Measurements from ENCODE around the gene ADIPOR2.

Gene ADIPOR2

DNA sequence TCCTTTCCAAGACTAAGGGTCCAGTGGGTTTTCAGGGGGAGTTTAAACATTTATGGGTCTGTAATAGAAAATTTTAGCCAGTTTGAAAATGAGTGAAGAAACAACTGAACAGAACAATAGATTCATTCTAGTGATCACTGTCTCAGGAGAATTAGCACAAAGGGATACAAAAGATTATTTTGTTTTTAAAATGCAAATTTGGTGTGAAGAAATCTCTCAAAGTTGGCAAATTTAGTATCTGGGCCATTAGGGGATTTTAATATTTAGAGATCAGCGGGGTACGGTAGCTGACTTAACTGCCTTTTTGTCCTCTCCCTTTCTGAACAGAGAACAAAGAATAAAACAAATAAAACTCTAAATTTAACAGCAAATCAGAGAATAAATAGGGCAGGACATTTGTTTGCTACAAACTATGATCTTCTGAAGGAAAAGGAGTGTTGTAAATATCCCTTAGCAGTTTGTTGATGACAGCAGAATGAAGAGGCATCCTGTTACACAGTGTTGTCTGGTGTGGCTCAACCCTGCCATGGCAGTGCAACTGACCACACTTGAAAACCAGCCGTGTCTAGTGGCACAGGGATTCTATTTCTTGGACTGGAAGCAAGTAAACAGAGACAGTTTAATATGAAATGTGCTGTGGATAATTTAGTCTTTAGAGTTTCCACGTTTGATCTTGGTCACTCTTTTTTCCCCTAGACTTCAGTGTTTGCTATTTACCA lies 83.2 kb downstream of the ADIPOR2 start:
- no peak for DNase-seq (ENCODE audit: low read depth, low spot score)

DNA sequence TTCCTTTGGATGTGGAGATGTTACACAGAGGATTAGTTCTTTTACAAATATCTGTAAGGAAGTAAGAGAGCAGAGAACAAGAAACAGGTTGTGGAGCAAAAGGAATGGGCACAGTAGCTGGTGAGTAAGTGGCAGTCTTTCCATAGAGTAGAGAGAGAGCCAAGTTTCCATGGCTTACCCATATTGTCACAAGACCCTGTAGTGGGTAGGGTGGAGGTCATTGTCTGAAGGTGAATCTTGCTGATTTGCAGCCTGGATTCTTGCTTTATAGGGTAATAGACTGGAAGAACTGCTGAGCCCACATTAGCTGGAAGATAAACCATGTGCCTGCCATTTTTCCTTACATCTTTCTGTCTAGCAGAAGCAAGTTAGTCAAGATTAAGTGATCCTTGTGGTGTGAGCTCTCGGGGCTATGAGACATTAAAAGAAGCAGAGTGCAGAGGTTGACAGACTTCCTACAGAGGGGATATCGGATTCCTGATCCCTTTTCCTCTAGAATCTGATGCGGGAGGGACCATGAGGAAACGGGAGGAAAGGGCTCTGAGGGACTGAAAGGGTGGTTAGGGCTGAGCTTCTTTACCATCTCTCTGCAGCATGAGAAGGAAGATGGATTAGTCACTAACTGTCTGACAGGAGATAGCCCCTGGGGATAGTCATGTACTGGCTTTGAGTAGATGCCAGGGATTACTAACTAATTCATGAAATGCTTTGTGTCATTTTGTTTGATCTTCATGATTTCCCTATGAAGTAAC lies 85.5 kb downstream of the ADIPOR2 start:
- DNase-seq (ENCODE audit: low read depth, low spot score), result peak; percentile 48

DNA sequence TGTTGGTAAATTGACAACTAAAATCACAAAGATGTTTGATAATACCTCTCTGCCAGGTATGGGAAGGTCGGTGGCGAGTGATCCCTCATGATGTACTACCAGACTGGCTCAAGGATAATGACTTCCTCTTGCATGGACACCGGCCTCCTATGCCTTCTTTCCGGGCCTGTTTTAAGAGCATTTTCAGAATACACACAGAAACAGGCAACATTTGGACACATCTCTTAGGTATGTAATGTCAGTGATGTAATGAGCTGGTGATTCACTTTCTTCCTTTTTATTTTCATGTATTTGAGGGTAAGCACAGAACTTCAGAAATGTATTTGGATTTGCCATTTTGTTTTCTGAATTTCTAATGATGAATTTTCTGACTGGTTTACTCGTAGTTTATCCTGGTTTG lies 86.9 kb downstream of the ADIPOR2 start:
- DNase-seq (ENCODE audit: low read depth, low spot score), result peak; percentile 52

DNA sequence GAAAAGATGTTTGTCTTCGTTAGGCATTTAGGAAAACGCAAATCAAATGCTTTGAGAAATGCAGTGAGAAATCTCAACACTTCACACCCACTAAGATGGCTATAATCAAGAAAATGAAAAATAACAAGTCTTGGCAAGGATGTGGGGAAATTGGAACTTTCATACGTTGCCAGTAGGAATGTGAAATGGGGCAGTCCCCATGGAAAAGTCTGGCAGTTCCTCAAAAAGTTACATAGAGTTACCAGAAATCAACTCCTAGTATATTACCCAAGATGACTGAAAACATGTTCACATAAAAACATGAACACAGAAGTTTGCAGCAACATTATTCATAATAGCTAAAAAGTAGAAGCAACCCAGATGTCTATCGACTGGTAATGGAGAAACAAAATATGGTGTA lies 88.0 kb downstream of the ADIPOR2 start:
- DNase-seq (ENCODE audit: low read depth, low spot score), result no peak

DNA sequence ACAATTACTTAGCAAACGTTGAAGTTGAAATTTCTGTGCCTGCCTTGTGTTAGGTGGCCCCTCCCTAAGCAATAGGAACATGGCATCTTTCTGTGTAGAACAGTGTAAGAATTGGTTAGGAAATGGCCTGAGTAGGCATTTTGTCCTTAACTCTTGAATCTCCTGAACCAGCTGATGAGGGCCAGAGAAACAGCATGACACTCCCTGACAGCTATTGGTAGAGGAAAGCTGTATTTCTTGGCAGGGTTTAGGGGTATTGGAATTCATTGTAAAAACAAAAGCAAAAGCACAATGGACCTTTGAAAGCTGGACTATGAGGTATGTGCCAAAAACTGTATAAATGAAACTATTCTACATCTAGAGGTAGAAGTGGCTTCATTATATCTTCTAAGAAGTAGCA lies 88.9 kb downstream of the ADIPOR2 start:
- peak; percentile 87 for DNase-seq (ENCODE audit: low read depth, low spot score)

DNA sequence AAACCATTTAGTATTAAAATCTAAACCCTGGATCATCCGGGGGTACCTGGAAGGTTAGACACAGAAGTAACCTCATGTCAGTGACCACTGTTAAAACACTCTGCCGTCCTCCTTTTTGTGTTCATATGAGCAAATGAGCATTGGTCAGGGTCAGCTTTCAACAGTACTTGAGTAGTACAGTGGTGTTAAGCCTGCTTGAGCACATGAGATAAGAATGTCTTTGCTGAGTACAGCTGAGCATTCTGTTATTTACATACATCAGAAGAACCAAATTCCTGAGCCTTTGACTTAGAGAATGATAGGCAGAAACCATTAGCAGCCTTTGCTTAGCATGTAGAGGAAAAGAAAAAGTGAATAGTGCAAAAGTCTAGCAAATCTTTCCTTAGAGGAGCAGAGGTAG lies 90.9 kb downstream of the ADIPOR2 start:
- peak; percentile 65 for DNase-seq (ENCODE audit: low read depth, low spot score)

DNA sequence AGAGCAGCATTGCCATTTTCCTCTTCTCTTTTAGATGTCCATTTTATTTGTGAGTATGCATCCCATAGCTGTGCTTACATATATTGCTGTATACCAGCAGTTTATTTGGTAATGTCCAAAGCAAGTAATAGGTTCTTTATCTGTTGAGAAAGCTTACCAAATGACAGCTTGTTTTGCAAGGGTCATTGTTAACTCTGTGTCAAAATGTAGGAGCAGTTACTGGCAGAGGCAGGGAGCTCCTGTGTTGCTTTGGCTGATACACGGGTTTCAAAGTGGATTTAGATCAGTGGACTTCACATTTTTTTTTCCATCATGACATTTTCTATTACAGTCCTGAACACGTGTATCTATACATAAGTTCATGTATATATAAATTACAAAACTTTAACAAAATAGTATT lies 91.3 kb downstream of the ADIPOR2 start:
- DNase-seq (ENCODE audit: low read depth, low spot score), result no peak

DNA sequence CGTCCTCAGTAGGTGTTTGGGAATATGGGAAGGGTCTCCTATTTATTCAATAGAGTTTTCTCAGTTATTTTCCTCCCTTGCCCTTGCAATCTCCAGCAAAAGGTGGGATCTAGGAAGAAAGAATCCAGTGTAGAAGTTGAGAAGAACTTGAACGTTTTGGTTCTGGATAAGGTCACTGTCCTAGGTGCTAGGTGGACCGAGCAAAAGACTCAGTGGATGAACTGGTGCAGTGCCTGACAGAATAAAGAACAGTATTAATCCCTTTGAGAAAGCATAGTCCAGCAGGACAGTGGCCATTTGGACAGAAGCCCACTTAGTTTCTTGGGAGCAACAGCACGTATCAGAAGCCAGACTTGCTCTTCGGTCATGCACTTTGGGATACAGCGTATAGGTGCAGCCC lies 96.8 kb downstream of the ADIPOR2 start:
- DNase-seq (ENCODE audit: low read depth, low spot score), result no peak

DNA sequence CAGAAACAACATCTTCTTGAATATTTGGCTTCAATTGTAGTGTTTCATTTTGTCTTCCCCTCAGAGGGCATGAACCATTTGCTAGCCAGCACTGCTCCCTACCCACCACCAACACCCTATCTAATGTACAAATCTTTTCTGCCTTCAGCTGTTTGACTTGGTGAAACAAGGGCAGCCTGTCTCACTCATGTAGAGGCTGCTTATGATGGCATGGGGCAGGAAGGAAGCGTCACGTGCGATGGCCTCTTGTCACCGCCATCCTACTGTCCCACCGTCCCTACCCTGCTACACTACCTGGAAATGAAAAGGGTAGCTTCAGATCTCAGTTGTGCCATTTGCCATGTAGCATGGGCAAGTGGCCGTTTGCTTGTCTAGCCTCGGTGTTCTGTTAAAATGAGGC lies 99.6 kb downstream of the ADIPOR2 start:
- no peak for DNase-seq (ENCODE audit: low read depth, low spot score)

DNA sequence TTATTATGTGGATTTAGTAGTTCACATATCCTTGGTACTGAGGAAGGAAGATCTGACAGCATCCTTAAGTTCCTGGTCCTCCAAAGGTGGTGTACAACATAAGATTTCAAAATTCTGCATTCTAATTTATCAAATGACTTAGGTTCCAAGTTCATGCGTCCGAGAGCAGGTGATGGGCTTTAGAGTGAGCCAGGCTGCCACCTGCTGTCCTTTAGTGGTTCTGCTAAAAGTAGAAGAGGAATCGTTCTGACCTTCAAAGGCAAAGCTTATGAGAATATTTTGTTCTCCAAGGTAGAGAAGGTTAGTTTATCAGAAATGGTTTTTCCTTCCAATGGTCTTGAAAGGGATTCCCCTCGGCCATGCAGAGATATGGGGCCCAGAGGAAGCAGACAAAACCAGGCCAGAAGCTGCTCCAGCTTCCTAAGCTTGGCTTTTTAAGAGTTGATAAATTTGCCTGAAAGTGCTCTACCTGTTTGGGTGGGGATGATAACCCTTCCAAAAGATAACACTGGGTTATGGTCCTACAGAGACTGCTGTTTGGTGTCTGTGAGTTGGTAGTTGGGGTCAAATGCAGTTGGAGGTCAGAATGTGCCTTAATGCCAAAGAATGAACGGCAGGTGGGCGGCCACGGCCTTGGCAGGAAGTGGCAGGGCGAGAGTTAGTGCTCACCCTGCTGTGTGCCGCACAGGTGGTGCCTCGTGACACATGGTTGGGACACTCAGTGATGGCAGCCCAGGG lies 100.4 kb downstream of the ADIPOR2 start:
- DNase-seq (ENCODE audit: low read depth, low spot score), result peak; percentile 74

DNA sequence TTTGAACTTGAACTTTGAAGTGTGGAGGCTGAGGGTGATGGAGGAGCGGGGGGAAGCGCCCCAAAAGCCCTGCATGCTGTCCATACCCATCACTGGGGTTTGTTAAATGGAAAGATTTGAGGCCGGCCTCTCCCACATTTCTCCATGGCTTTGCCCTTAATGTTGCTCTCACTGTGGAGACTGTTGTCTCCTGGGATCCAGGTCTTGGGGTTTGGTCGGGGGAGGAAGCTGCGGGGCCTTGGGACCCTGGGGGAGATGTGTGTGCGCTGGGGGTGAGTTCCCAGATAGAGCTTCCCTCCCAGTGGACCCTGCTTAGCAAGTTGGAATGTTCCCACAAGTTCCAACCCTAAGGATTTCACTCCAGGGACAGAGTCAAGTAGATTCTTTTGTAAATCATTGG lies 101.5 kb downstream of the ADIPOR2 start:
- DNase-seq (ENCODE audit: low read depth, low spot score), result no peak

DNA sequence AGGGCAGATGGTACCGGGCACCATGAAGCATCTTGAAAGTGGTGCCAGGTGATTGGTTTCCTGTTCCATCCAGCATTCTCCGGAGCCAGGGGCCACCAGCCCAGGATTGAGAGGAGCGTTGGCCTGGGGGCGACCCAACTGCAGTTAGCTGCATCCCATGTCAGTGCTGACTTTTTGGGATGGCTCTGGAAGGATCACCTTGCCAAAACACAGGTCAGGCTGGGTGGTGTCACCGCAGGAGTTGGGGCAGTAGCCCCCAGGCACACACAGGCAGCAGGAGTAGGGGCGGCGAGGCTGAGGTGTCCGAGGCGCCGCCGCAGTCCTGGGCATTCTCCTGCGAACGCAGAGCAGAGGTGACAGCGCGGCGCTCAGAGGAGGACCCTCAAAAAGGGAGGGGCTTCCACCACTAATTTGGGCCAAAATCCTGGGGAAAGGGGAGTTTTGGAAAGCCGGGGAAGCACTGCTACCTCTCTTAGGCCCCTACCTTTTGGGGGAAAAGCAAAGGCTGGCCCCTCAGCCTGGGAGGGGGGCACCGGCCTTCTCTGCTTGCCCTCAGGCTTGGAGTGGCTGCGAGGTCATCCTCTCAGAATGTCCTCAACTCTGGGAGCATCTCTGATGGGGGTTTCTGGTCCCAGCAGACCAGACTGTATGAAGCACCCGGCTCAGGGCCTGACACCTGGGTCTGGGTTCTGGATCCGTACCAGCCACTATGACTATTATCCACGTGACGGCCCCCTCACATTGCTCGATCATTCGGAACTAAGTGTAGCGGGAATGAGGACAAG lies 102.7 kb downstream of the ADIPOR2 start:
- no peak for DNase-seq (ENCODE audit: low read depth, low spot score)

DNA sequence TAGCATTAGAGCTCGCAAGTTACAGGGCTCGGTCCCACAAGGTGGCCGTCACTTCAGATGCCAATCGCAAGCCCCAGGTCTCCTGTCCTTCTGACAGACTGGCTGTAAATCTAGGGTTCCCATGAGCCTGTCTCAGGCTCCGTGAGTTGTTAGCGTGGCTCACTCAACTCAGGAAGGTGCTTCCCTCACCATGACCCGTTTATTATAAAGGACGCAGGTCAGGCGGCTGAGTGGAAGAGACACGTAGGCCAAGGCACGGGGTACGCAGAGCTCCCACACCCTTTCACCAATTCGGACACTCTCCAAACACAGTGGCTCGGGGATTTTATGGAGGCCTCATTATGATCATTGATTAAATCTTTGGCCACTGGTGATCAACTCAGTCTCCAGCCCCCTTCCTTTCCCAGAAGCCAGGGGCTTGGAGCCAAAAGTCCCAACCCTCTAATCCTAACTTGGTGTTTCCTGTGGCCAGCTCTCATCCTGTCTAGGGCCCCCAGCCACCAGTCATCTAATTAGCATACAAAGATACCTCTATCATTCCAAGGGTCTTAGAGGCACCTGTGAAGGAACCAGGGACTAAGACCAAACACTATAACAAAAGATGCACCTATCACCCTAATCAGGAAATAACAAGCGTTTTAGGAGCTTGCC lies 103.7 kb downstream of the ADIPOR2 start:
- DNase-seq (ENCODE audit: low read depth, low spot score), result no peak

DNA sequence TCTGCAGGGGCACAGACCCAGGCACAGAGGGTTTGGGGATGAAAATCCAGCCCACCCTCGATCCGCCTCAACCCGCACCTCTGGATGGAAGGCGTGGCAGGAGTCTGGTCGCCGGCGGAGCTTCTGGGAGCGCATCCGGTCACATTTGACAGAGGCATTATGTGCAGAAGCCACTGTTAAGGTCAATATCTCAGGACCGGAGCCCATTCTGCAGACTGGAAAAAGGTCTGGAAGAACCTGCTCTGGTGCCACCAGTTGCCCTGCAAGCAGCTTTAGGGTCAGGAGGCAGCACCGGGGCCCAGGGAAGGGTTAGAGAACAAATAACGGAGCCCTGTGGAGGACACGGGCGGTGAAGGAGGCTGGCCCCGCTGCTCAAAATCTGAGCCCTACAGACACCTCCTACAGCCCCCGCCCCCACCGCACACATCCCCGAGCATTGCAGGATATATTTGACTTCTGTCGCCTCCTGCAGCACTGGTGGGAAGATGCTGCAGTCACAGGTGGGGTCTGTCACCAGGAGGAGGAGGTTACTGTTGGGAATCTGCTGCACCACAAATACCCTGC lies 104.4 kb downstream of the ADIPOR2 start:
- no peak for DNase-seq (ENCODE audit: low read depth, low spot score)

DNA sequence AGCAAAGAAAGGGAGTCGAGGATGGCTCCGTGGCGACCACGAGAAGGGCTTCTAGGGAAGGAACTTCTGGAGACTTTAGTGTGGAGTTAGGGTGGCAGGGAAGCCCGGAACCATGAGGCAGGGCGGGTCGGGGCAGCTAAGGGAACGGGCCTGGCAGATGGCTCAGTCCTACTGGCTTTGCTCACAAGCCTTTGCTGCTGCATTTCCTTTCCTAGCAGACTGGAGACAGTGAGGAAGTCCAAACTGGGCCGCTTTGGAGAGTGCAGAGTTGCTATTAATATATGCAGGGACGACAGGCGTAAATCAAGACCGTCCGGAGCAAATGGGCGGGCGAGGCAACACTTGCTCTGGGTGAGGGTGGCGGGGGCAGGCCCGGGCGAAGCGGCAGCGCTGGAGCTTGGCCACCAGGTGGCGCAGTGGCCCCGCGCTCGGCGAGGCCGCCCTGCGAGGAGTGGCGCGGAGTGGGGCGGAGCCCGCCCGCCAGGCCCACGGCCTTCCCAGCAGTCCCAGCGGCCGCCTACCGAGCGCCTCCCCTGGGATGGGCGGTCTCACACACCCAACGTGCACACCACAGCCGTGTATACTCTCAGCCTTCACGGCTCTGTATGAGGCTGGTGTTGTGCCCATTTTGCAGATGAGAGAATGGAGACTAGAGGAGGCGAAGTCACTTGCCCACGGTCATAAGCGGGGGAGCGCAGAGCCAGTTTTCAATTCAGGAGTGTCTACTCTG lies 105.1 kb downstream of the ADIPOR2 start:
- DNase-seq (ENCODE audit: low read depth, low spot score), result peak; percentile 95

DNA sequence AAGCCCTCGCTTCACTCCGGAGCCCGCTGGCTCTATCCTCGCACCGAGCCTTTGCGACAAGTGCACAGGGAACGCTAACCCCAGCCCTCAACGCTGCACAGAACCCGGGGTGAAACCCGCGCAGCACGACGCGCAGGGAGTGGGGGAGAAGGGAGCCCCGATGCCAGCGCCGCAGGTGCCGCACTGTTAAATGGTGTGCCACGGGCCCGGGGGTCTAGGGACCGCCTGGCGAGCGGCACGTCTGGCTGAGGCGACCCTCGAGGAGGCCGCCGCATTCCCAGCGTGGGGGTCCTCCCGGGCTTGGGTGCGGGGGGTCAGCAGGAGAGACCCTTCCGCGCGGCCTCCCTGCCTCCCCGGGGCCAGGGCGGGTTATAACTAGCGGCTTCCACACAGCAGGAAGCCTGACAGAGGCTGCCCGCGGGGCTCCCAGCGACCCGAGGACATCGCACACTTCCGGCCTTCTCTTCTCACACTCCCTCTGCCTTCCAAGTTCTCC lies 105.7 kb downstream of the ADIPOR2 start:
- DNase-seq (ENCODE audit: low read depth, low spot score), result no peak

DNA sequence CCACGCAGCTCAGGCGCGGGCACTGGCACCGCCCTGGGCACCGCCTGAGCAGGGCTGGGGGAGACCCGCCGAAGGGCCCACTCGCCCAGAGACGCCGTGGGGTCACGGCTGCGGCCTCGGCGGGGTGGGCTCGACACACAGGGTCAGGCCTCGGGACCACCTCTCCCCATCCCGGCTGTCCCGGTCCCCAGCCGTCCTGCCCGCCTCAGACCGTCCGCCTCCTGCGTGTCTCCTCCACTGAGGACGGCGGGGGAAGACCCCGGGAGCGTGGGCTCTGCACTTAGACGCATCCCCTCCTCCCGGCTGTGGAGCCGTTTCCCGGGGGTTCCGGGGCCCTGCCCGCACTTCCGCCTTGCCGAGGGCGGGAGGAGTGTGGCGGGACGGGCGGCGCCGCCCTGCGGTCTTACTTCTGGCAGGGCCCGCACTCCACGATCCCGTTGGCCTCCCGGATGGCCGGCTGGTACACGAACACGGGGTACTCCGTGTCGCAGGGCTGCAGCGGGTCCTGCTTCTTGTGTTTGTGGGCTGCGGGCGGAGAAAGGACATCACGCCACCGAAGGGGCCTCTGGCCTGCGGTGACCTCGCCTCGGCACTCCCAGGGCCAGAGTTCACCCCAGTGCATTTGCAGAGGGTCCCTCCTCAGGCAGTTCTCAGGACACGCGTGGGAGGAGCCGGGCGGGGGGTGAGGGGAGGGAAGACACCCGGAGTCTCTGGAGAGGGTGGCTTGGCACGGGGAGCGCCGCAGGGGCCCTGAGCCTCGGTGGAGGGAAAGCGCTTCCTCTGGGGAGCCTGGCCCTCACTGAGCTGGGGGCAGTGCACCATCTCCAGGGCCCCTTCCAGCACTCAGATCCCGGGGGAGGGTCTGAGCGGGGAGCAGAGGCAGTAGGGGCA lies 106.4 kb downstream of the ADIPOR2 start:
- DNase-seq (ENCODE audit: low read depth, low spot score), result no peak

DNA sequence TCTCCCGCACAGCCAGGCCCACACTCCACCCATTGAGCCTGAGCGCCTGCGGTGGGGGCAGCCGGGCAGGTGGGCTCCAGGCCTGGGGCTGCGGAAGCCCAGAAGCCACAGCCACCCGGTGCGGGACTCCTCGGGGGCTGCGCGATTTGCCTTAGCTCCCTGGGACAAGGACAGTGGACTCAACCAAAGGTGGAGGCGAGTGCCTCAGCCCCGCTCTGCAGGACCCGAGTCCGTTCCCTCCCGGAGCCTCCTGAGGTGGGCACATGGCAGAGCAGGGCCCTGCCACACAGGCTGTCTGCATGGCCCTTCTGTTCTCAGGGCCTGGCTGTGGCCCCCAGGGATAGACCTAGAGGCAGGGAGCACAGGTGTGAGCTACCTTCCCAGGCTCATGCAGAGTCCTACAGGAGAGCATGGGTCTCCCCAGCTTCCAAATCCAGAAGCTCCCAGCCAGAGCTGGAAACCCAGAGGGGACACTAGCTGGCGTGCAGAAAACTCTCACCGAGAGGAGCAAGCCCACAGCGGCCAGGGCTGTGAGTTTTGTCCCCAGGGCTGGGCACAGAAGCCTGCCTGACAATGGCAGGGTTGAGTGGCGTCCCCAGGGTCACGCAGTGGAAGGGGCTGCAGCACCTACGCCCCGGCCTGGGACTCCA lies 107.2 kb downstream of the ADIPOR2 start:
- DNase-seq (ENCODE audit: low read depth, low spot score), result no peak

DNA sequence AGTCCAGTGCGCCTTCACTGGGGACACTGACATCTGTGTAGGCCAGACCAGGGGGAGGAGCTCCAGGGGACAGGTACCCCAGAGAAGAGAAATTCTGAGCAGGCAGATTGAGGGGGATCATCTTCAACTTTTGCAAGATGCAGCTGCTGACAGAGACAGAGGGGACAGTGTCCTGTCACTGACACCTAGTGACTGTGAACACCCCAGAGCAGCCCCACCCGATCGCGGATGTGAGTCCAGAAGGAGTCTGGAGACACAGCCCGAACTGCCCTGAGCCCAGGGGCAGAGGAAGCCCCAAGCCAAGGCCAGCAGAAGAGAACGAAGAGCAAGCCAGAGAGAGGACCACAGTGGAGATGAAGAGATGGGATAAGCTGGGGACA lies 107.8 kb downstream of the ADIPOR2 start:
- no peak for DNase-seq (ENCODE audit: low read depth, low spot score)
